ENCODE measurements around the gene UST.
A peak's percentile ranks its signal among the peaks of the same experiment; 100 is the strongest.
"Not testable (repeated sequence)": the region's sequence is repeated elsewhere in the genome, so short reads cannot be mapped to it uniquely, and the experiment has no call there.

UST gene

DNA sequence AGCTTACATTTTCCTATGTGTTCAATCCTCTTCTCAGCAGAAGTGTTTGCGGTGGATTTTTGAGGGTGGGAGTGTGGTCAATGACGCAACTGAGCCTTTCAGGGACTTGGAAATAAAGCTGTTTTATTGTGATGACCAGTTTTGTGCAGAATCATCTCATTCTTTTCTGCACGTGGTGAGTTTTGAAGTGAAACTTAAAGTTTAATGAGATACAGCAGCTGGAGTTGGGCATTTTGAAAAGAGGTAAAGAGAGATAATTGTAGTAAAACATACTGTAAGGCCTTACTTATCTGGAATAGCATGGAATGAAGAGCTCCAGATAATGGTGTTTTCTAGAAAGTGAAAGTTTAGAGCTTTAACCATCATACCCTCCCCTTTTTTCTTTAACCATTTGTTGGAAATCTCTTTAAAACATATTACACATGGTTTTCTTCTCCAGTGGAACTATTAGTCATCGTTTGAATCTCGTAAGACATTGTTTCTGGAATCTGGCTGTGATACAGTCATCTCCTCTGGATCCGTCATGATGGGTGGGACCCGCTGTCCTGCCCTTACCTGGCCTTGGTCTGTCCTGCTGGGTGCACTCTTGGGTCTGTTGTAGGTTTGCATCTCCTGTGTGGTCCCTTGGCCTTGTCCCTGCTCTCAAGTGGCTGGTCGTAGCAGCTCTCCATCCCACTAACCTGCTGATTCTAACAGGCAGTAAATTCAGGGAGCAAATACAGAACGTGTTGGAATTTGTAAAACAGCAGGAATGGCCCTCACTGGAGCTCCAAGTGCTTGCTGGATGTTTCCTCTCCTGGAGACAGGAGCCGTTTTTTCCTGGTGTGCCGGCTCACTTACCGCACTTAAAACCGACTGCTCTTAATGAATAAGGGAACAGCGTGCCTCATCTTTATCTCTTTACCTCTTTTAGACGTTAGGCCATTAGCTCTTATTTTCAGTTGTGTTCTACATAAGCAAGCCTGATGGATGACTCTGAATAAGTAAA is 29.8 kb downstream of the UST start:
- DNase-seq (ENCODE audit: extremely low spot score): no peak
- ChIA-PET POLR2A (interaction anchor here (1.0 kb wide), 1 partner anchor 13 kb away, joined by 5 read pairs; no protein-coding TSS in a partner anchor), CTCF (interaction anchor here (0.7 to 3.9 kb wide), 10 partner anchors 10 to 220 kb away, joined by 3 to 15 read pairs (median 4); no protein-coding TSS in a partner anchor)
- TF ChIP-seq, protein P1, sequence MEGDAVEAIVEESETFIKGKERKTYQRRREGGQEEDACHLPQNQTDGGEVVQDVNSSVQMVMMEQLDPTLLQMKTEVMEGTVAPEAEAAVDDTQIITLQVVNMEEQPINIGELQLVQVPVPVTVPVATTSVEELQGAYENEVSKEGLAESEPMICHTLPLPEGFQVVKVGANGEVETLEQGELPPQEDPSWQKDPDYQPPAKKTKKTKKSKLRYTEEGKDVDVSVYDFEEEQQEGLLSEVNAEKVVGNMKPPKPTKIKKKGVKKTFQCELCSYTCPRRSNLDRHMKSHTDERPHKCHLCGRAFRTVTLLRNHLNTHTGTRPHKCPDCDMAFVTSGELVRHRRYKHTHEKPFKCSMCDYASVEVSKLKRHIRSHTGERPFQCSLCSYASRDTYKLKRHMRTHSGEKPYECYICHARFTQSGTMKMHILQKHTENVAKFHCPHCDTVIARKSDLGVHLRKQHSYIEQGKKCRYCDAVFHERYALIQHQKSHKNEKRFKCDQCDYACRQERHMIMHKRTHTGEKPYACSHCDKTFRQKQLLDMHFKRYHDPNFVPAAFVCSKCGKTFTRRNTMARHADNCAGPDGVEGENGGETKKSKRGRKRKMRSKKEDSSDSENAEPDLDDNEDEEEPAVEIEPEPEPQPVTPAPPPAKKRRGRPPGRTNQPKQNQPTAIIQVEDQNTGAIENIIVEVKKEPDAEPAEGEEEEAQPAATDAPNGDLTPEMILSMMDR (IDR thresholded peaks at IDR 0.05; ENCODE audit: control extremely low read depth, extremely low read depth, low read depth, missing control alignments): no peak

DNA sequence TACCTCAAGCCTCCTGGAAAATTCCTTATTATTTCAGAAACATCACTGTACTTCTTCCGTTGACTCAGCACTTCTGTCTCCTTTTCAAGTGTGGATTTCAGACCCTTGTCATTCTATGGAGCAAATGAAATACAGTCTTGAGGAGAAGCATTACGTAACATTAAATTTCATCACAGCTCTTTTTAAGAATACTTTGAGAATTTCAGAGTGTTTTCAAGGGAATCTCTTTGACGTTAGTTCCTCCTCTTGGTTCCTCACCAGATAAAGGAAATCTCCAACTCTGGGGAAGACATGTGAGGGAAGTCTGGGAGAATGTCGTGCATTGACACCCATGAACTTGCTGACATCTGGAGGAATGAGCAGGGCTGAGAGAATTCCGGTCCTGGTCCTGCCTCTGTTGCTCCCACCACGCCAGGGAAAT is 32.3 kb downstream of the UST start:
- ChIA-PET POLR2A (no interaction called here), CTCF (no interaction called here)
- TF ChIP-seq, protein P1 (IDR thresholded peaks at IDR 0.05; ENCODE audit: control extremely low read depth, extremely low read depth, low read depth, missing control alignments): no peak
- no peak for DNase-seq (ENCODE audit: extremely low spot score)

DNA sequence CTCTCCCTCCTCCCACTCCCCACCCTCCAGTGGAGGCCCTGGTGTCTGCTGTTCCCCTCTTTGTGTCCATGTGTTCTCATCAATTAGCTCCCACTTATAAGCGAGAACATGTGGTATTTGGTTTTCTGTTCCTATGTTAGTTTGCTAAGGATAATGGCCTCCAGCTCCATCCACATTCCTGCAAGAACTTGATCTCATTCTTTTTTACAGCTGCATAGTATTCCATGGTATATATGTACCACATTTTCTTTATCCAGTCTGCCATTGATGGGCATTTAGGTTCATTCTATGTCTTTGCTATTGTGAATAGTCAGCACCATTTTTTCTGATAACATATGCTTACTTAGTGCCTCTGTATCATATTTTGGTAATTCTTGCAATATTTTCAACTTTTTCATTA is 33.6 kb downstream of the UST start:
- POLR2A ChIA-PET: interaction anchor here (0.6 to 1.3 kb wide), 3 partner anchors 9 to 35 kb away, joined by 3 to 5 read pairs (median 4); no protein-coding TSS in a partner anchor
- CTCF ChIA-PET: interaction anchor here (0.9 to 2.0 kb wide), 10 partner anchors 9 to 220 kb away, joined by 3 to 15 read pairs (median 4); no protein-coding TSS in a partner anchor

DNA sequence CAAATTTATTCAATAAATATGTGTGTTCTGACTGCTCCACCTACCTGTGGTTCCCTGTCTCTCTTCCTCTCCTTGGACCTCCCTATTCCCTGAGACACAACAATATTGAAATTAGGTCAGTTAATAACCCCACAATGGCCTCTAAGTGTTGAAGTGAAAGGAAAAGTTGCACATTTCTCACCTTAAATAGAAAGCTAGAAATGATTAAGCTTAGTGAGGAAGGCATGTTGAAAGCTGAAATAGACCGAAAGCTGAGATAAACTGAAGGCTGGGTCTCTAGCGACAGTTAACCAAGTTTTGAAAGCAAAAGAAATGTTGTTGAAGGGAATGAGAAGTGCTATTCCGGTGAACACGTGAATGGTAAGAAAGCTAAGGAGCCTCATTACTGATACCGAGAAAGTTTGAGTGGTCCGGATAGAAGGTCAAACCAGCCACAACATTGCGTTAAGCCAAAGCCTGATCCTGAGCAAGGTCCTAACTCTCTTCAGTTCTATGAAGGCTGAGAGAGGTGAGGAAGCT is 34.1 kb downstream of the UST start:
- TF ChIP-seq, protein P1 (IDR thresholded peaks at IDR 0.05; ENCODE audit: control extremely low read depth, extremely low read depth, low read depth, missing control alignments): peak; percentile 18
- ChIA-PET CTCF (interaction anchor here (0.7 to 2.0 kb wide), 17 partner anchors 9 to 220 kb away, joined by 3 to 15 read pairs (median 4); no protein-coding TSS in a partner anchor), POLR2A (interaction anchor here (0.6 to 1.3 kb wide), 3 partner anchors 10 to 35 kb away, joined by 3 to 5 read pairs (median 4); no protein-coding TSS in a partner anchor)
- peak; percentile 46 for DNase-seq (ENCODE audit: extremely low spot score)

More for the DNA sequence above, 33.6 kb downstream of the UST start:
- DNase-seq (ENCODE audit: extremely low spot score): not testable (repeated sequence)

DNA sequence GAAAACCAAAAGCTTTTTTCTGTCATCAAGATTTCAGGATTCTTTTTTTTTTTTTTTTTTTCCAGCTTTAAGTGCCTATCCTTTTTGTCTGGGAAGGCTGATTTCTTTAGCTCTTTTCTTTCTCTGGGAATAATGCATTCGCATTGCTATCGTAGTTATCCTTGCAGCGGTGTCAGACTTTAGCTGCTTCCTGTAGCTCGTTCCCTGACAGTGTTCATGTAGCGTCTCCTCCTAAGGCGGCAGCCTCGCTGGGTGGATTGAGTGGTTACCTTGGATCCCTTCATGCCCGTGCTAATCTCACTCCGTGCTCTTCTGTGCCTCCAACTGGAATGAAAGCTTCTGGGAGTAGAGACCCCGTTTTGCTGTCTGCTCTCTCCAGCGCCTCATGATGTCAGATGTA is 43.1 kb downstream of the UST start:
- no peak for DNase-seq (ENCODE audit: extremely low spot score)
- CTCF ChIA-PET: interaction anchor here (0.8 to 3.5 kb wide), 6 partner anchors 9 to 212 kb away, joined by 3 to 14 read pairs (median 4); no protein-coding TSS in a partner anchor
- POLR2A ChIA-PET: interaction anchor here (0.6 to 0.7 kb wide), 2 partner anchors 12 to 41 kb away, joined by 3 to 5 read pairs; no protein-coding TSS in a partner anchor
- TF ChIP-seq, protein P1 (IDR thresholded peaks at IDR 0.05; ENCODE audit: control extremely low read depth, extremely low read depth, low read depth, missing control alignments): no peak

DNA sequence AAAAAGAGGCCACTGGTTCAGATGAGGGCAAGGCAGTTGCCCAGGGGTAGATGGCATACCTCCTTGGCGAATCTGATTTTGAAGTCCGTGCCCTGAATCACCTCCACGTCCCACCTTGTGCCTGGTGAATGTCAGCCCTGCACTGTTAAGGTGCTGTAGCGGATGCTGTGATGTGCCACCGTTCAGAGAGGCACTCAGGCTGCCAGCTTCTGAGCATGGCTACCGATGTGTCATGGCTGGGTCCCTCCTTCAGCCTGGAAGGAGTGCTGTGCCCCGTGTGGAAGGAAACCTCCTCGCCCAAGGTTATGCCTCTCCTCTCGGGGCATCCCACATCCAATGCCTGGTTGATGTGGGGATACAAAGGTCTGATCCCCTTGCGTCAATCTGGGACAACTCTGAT is 43.6 kb downstream of the UST start:
- ChIA-PET CTCF (interaction anchor here (0.8 to 3.5 kb wide), 7 partner anchors 8 to 213 kb away, joined by 3 to 14 read pairs (median 4); no protein-coding TSS in a partner anchor), POLR2A (interaction anchor here (0.6 to 0.7 kb wide), 2 partner anchors 13 to 40 kb away, joined by 3 to 5 read pairs; no protein-coding TSS in a partner anchor)
- TF ChIP-seq, protein P1 (IDR thresholded peaks at IDR 0.05; ENCODE audit: control extremely low read depth, extremely low read depth, low read depth, missing control alignments): no peak

More for the DNA sequence above, 43.6 kb downstream of the UST start:
- no peak for DNase-seq (ENCODE audit: extremely low spot score)

Measured in GM10248 (cell line).